Measurements from ENCODE around the gene VAC14.
"Not testable (repeated sequence)": the region's sequence is repeated elsewhere in the genome, so short reads cannot be mapped to it uniquely, and the experiment has no call there.

Gene VAC14

GRCh38 chr16:70679671-70680494, 121.1 kb downstream of the VAC14 start:
- DNase-seq (ENCODE audit: low spot score) = no peak

DNA sequence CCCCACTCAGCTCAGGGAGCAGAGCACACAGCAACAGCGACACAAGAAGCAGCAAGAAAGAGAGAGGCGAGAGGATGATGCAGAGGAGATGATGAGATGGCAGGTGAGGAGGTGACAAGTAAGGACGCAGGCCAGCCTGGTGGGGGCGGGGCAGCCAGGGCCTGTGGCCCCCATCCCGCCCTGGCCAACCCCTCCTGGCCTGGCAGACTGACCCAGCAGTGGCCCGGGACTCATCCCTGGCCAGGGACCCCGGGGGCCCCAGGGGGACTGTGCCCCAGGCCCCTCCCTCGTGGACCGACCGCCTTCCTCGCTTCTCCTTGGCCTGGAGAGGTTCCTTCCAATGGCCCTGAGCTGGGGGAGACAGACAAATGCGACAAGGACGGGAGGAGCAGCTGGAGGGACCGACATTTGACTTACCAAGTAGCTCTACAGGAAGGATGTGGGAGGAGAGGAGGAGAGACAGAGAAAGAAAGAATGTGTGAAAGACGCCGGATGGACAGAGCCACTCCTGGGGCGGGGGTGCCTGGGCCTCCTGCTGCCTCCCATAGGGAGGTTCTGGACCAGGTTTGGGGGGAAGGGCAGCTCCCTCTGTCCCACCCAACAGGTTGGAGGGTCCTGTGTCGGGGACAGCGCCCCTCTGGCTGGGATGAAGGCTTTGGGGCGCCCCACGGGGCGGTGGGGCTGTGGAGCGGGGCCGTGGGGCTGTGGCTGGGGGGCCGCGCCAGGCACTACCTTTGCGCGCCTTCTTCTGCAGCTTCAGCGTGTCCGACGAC, 121.9 kb downstream of the VAC14 start:
- no peak for DNase-seq (ENCODE audit: low spot score)

DNA sequence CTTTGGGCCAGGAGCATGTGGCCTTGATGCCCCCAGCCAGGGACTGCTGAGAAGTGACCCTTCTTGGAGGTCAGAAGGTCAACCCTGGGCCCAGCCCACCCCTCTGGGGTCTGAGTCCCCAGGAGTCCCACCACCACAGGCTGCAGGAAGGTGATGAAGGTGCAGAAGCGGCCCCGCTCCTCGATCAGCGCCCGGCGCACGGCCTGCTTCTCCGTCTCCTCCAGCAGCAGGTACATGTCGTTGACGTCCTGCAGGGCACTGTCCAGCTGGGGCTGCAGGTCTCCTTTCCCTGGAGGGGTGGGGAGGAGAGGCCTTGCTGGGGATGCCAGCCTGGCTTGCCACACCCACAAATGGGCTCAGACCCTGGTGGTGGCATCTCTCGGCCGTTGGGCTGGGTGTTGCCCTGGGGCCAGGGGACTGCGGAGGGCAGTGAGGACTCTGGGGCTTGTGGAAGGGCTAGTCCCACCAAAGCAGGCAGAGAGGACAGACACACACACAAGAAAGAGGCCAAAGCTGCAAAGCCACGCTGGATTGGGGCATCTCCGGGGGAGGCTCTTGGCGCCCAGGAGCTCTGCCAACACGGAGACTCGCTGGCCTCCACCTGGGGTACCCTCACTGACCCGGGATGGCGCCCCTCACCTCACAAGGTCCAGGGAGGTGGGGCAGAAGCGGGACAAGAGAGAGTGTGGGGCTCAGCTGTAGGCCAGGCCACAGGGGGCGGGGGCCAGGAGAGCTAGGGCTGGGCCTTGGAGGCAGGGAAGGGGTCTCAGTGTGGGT, 122.6 kb downstream of the VAC14 start:
- DNase-seq (ENCODE audit: low spot score) = no peak

DNA sequence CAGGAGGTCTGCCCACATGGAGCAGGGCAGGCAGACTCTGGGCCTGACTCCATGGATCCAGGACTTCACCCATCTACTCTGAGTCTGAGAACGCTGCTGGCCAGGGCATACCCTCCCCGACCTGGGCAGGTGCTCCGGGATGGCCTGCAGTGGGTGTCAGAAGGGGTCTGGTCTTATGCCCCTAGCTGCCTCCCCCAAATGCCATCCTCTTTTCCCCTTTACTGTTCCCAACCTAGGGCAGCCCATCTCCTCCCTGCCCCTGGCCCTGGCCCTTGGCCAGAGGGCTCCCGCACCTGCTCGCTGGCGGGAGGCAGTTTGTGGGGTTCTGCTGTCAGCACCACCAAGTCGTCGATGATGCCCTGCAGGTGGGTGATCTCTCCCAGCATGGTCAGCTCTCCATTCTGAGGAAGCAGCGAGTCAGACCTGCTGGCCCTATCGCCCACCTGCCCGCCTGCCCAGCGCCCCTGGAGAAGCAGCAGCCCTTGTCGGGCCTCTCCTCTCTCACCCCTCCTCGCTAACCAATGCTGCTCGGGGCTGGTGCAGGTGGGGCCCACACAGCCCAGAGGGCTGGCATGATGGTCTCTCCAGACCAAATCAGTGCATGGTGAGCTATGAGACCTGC, 123.3 kb downstream of the VAC14 start:
- DNase-seq (ENCODE audit: low spot score) = no peak

GRCh38 chr16:70676675-70677498, 124.1 kb downstream of the VAC14 start:
- DNase-seq (ENCODE audit: low spot score) = no peak

DNA sequence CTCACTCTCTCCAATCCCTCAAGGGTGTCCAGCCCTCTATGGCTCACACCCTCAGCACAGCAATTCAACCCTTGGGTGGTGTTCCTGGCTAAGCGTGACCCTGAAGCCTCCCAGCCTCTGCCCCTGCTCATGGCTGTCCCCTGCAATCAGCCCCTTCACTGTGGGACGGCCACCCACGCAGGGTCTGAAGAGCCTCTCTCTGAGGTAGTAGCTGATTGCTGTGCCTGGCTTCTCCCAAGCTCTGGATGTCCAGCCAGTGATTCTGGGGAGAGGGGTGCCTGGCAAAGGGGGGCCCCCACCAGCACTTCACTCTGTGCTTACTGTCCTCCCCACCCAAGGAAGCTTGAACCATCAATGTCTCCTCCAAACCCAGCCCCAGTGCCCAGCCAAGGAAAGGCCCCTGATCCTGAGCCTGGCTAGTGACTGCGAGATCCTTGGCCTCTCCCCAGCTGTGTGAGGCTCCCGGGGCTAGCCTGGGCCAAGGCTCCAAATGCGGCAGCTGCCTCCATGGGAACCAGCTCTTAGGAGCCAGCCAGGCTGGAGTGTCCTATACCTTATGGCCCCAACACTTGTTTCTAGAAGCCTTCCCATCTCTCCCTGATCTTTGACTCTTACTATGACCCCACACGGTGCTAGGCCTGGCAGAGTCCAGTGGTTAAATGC, 125.0 kb downstream of the VAC14 start:
- no peak for DNase-seq (ENCODE audit: low spot score)

- no peak for DNase-seq (ENCODE audit: low spot score)
Observed at GRCh38 chr16:70674221-70675014, 126.5 kb downstream of the VAC14 start.

DNA sequence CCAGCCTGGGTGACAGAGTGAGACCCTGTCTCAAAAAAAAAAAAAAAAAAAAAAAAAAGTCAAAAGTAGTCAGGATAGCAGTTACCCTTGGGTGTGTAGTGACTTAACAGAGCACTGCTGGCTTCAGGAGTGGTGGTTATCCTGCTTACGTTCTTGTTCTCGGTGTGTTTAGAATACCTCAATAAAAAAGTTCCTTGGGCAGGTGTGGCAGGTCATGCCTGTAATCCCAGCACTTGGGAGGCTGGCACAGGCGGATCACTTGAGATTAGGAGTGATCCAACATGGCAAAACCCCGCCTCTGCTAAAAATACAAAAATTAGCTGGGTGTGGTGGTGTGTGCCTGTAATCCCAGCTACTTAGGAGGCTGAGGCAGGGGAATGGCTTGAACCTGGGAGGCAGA, 130.0 kb downstream of the VAC14 start:
- not testable (repeated sequence) for DNase-seq (ENCODE audit: low spot score)

GRCh38 chr16:70670175-70670574, 130.8 kb downstream of the VAC14 start:
- no peak for DNase-seq (ENCODE audit: low spot score)

DNA sequence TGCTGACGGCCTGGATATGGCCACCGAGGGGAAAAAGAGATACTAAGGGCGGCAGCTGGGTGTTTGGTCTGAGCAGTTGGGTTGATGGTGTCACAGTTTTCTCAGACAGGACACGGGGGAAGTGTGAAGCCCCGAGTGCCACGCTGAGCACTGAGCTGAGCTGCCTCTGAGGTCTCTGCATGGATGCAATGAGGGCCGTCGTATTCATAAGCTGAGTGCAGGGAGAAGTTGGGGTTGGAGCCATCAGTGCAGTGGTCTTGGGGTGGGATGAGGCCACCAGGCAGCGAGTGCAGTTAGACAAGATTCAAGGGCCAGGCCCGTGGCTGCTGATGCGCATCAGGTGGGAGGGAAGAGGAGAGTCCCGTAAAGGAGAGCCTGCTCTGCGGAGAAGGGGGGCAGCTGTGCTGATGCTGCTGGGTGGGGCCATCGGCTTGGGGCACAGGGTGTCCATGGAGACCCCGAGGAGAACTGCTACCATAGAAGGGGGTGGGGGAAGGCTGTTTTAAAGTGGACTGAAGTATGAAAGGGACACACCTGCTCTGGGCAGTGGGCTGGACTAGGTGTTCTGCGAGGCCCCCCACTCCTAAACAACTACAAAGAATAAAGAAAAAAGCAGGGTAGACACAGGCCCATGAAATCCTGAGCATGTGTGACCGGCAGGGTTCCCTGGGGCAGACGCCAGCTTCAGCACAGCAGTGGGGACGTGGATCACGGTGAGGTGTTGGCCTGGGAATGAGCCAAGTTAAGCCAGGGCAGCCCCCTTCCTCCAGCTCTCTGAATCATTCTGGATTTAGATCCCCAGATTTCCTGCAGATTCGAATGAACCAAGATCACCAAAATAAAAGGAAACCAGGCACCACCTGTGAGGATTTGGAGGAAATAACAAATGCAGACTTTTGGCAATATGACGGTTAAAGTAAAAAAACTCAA, 134.9 kb downstream of the VAC14 start:
- DNase-seq (ENCODE audit: low spot score) = no peak

GRCh38 chr16:70665113-70665694, 135.8 kb downstream of the VAC14 start:
- no peak for DNase-seq (ENCODE audit: low spot score)

DNA sequence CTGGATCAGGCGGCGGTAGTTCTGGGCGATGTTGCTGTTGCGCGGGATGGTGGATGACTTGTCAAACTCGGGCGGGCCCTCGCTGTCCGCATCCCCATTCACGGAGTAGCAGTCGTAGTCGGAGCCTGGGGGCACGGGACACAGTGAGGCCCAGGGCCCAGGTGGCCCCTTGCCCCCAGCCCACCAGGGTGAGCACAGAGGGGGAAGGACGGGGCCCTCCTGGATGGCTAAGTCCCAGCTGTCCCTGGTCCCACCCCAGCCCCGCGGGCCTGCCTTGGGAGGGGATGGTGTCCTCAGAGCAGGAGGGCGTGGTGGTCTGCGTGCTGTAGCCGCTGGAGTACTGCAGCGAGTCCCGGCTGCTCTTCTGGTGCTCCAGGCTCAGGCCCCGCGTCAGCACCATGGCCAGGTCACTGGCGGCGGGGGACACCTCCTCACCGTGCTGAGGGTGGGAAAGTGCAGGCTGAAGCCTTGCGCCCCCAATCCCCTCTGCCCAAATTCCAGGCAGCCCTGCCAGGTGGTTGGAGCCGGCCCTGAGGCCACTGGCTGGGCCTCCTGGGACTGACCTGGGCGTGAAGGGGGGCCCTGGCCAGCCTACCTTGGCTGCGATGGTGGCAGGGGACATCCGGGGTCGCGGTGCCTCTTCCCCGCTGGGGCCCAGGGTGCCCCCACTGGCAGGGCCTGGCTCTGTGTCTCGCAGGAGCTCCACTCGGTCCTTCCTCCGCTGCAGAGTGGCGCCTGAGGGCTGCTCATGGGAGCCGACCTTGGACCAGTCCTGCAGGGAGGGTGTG, 136.4 kb downstream of the VAC14 start:
- DNase-seq (ENCODE audit: low spot score) = no peak

- no peak for DNase-seq (ENCODE audit: low spot score)
Observed at GRCh38 chr16:70663524-70664324, 137.2 kb downstream of the VAC14 start.

GRCh38 chr16:70662991-70663523, 137.9 kb downstream of the VAC14 start:
- DNase-seq (ENCODE audit: low spot score) = no peak

- no peak for DNase-seq (ENCODE audit: low spot score)
Observed at GRCh38 chr16:70661918-70662641, 138.9 kb downstream of the VAC14 start.

- DNase-seq (ENCODE audit: low spot score) = no peak
Observed at GRCh38 chr16:70661534-70661917, 139.4 kb downstream of the VAC14 start.

Data from pons (tissue), 1 donor.